ENCODE results near the gene SENP7.
A peak's percentile ranks its signal among the peaks of the same experiment; 100 is the strongest.
"Not testable (repeated sequence)": the region's sequence is repeated elsewhere in the genome, so short reads cannot be mapped to it uniquely, and the experiment has no call there.

The SENP7 gene

DNA sequence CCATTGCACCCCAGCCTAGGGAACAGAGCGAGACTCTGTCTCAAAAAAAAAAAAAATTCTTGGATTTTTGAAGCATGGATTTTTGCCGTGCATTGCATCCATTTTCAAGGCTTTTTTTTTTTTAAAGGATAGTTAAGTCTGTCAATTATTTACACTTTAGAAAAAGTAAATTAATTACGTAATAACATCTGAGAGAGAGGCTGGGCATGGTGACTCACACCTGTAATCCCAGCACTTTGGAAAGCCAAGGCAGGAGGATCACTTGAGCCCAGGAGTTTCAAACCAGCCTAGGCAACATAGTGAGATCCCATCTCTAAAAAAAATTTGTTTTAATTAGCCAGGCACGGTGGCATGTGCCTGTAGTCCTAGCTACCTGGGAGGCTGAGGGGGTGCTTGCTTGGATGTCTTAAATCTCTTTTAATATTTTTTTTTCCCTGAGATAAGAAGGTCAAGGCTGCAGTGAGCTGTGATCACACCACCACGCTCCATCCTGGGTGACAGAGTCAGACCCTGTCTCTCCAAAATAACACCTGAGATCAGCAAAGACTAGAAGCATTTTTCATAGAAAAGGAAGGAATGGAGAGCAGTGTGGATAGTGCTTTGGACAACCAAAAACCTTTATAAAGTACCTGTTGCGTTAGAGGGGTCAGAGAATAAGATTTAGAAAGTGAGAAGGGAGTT is 6.8 kb upstream of the SENP7 start:
- no peak for DNase-seq

DNA sequence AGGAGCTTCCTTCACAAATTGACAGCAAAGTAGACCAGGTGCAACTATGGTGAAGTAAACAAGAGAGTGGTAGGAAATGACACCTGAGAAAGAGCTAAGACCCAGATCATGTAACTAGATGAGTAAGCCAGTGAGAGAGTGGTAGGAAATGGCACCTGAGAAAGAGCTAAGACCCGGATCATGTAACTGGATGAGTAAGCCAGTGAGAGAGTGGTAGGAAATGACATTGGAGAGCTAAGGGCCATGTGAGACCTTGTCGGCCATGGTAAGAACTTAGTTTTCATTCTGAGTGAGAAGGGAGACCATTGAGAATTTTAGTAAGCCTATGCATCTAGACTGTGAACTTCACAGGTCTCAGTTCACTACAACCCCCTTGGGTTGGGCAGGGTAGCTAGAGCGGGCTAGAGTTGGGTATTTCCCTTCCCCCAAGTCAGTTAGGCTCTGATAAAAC is 5.4 kb upstream of the SENP7 start:
- DNase-seq, result peak; percentile 10

GRCh38 chr3:101513419-101513986 is 491 bp upstream of the SENP7 start:
- DNase-seq, result no peak

DNA sequence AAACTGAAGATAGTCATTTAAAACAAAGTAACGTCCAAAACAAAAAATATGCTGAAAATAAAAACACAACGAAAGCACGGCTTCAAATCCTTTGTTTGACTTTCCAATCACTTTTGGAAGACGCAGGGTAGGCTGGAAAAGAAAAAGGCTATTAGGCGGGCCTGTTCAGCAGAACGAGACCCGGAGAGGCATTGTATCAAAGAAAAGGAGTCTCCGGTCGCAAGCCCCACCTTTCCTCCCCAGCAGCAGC is 691 bp downstream of the SENP7 start:
- DNase-seq, result no peak

DNA sequence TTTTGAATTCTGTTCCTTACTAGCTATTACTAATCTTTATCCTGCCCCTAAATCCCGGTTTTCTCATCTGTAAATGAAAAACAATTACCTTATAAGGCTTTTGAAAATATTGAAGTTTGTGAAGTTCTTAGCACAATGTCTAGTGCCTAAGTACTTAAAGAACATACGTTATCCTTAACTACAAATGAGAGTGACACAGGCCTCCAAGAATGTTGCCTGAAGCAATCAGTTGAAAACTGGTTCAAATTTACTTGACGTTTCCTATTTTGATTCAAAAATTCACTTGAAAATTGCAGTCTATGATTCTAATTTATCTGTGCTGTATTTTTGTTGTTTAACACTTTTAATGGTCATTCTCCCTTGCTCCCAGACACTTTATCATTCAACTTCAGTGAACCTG is 3.2 kb downstream of the SENP7 start:
- no peak for DNase-seq

DNA sequence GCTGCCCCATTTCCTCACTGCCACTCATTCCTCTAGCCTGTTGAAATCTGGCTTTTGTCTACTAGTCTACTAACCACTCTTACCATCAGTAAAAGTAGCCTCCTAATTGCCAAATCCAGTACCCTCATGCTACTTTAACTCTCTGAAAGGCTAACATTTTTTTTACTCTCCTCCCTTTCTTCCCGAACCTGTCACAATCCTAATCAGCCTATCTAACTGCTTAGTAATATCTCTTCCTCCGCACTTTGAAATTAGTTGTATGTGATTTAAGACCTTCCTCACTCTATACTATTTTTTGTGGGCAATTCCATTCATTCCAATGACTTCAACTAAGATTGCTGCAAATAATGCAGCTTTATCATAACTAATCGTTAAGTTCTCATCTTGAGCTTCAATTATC is 3.7 kb downstream of the SENP7 start:
- DNase-seq, result no peak

GRCh38 chr3:101501783-101502182 is 11.2 kb downstream of the SENP7 start:
- no peak for DNase-seq

DNA sequence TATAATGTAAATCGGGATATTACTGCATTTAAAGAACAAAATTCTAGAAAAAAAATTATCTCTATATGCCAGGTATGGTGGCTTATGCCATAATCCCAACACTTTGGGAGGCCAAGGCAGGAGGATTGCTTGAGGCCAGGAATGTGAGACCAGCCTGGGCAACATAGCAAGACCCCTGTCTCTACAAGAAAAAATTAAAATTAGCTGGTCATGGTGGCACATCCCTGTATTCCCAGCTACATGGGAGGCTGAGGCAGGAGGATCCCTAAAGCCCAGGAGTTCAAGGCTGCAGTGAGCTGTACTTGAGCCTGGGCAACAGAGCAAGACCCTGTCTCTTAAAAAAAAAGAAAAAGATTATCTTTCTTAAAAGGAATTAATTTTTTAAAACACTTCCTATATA is 12.8 kb downstream of the SENP7 start:
- no peak for DNase-seq

DNA sequence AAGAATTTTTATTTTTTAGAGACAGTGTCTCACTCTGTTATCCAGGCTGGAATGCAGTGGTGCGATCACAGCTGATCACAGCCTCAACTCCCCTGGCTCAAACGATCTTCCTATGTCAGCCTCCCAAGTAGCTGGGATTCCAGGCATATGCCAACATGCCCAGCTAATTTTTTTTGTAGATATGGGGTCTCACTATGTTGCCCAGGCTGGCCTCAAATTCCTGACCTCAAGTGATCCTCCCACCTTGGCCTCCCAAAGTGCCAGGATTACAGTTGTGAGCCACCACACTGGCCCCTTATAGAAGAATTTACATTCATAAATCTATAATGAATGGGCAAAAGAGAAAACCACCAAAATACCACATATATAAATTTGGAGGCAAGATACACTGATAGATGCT is 15.2 kb downstream of the SENP7 start:
- DNase-seq, result no peak

DNA sequence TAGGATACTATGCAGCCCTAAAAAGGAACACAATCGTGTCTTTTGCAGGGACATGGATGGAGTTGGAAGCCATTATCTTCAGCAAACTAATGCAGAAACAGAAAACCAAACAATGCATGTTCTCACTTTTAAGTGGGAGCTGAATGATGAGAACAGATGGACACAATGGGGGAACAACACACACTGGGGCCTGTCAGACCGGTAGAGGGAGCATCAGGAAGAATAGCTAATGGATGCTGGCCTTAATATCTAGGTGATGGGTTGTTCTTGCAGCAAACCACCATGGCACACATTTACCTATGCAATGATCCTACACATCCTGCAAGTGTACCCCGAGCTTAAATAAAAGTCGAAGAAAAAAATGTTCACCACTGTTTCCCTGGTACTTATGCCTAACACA is 17.5 kb downstream of the SENP7 start:
- DNase-seq, result no peak

- no peak for DNase-seq
These were observed 28.0 kb downstream of the SENP7 start for GRCh38 chr3:101484805-101485620.

GRCh38 chr3:101478980-101479379 is 34.0 kb downstream of the SENP7 start:
- no peak for DNase-seq

DNA sequence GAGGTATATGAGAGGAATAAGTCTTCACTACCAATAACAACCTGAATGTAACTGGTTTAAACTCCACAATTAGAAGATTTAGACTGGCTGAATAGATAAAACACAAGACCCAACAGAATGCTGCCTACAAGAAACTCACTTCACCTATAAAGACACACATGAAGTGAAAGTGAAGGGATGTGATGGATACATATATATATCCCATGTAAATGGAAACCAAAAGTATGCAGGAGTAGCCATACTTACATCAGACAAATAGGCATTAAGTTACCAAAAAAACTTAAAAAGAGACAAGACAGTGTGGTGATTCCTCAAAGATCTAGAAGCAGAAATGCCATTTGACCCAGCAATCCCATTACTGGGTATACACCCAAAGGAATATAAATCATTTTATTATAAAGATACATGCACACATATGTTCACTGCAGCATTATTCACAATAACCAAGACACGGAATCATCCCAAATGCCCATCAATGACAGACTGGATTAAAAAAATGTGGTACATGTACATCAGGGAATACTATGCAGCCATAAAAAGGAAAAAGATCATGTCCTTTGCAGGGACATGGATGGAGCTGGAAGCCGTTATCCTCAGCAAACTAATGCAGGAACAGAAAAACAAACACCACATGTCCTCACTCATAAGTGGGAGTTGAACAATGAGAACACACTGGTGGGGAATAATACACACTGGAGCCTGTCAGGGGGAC is 38.0 kb downstream of the SENP7 start:
- DNase-seq, result not testable (repeated sequence)

DNA sequence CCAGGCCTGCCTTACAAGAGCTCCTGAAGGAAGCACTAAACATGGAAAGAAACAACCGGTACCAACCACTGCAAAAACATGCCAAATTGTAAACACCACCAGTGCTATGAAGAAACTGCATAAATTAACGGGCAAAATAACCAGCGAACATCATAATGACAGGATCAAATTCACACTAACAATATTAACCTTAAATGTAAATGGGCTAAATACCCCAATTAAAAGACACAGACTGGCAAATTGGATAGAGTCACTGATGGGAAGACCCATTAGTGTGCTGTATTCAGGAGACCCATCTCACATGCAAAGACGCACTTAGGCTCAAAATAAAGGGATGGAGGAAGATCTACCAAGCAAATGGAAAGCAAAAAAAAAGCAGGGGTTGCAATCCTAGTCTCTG is 44.3 kb downstream of the SENP7 start:
- not testable (repeated sequence) for DNase-seq

DNA sequence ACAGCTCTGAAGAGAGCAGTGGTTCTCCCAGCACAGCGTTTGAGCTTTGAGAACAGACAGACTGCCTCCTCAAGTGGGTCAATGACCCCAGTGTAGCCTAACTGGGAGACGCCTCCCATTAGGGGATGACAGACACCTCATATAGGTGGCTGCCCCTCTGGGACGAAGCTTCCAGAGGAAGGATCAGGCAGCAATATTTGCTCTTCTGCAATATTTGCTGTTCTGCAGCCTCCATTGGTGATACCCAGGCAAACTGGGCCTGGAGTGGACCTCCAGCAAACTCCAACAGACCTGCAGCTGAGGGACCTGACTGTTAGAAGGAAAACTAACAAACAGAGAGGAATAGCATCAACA is 45.7 kb downstream of the SENP7 start:
- not testable (repeated sequence) for DNase-seq

DNA sequence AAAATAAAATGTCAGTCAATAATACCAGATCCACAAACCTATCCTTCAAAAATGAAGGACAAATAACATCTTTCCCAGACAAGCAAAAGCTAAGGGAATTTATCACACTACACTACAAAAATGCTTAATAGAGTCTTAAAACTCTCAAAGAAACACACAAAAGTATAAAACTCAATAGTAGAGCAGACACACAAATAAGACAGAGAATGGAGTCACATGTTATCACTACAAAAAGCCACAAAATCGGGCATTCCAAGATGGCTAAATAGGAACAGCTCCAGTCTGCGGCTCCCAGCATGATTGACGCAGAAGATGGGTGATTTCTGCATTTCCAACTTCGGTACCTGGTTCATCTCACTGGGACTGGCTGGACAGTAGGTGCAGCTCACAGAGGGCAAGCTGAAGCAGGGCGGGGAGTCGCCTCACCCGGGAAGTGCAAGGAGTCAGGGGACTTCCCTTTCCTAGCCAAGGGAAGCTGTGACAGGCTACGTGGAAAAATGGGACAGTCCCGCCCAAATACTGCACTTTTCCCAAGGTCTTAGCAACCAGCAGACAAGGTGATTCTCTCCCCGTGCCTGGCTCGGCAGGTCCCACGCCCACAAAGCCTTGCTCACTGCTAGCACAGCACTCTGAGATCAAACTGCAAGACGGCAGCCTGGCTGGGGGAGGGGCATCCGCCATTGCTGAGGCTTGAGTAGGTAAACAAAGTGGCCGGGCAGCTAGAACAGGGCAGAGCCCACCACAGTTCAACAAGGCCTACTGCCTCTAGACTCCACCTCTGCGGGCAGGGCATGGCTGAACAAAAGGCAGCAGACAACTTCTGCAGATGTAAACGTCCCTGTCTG is 46.3 kb downstream of the SENP7 start:
- no peak for DNase-seq

DNA sequence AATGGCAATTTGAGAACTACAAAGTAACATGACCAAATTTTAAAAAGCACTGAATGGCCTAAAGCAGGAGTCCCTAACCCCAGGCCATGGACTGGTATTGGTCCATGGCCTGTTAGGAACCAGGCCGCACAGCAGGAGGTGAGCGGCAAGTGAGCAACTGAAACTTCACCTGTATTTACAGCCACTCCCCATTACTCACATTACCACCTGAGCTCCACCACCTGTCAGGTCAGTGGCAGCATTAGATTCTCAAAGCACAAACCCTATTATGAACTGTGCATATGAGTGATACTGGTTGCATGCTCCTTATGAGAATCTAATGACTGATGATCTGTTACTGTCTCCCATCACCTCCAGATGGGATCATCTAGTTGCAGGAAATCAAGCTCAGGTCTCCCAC is 48.8 kb downstream of the SENP7 start:
- no peak for DNase-seq

- no peak for DNase-seq
These were observed 51.6 kb downstream of the SENP7 start for GRCh38 chr3:101461451-101461850.

DNA sequence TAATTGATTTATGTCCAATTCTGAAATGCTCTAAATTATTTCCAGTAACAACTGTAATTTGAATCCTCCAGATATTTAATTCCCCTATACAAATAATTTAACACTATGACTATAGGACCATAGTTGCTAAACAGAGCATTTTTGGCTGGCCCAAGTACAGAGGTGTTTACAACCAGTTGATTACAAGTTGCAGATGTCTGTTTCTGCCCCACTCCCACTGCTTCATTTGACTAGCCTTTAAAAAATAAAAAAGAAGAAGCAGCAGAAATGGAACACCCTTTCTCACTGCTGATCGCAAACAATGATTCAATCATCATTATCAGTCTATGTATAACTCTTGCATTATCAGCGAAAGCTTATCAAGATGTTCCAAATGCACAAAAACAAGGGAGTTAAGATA is 54.6 kb downstream of the SENP7 start:
- DNase-seq, result no peak

- DNase-seq, result no peak
These were observed 58.4 kb downstream of the SENP7 start for GRCh38 chr3:101454629-101455028.

DNA sequence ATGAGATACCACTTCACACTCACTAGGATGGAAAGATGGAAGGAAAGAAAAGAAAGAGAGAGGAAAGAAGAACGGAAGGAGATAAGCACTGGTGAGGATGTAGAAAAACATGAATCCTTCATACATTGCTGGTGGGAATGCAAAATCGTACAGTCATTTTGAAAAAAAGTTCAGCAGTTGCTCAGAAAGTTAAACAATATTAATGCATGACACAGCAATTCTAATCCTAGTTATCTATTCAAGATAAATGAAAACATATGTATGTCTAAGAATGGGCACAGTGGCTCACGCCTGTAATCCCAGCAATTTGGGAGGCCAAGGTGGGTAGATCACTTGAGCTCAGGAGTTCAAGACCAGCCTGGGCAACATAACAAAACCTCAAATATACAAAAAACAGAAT is 59.1 kb downstream of the SENP7 start:
- DNase-seq, result no peak

DNA sequence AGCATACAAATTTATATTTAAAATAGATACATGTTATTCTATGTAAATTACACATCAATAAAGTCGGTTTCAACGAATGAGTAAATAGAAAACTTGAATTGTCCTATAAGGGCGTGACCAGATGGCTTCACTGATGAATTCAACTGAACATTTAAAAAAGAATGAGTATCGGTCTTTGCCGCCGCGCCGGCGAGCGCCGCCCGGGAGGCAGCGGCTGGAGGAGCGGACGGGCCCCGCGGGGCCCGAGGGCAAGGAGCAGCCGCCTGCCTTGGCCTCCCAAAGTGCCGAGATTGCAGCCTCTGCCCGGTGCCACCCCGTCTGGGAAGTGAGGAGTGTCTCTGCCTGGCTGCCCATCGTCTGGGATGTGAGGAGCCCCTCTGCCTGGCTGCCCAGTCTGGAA is 74.4 kb downstream of the SENP7 start:
- not testable (repeated sequence) for DNase-seq

GRCh38 chr3:101433652-101434051 is 79.4 kb downstream of the SENP7 start:
- DNase-seq, result no peak

Data from stimulated activated CD4-positive, alpha-beta T cell treated with anti-CD3 and anti-CD28 coated beads, Interleukin-4, amount 100 ng/mL, for 1 hour (primary cell).